HepG2 (cell line): Measurements from ENCODE around the gene ARHGAP25. TPM values are rescaled to one million over a fixed set of nuclear protein-coding genes. Genes with fewer than 3 reads are reported as not detected.

Experiments used
- ATAC-seq: fragments of 200-7000 bp; cut with Tn5 transposase; 3 replicates; pipeline ENCODE4 v1.9.1; 2020; ENCODE audit warnings: mild to moderate bottlenecking, moderate library complexity
- BruUV-seq: library from RNA; stranded (reverse); fragments of 400-500 nt; replicated peaks from 2 replicates; lab custom pipeline; 2021; lab: Mats Ljungman, UMichigan
- CTCF ChIA-PET: fragments of 300-600 bp; formaldehyde crosslinking; extraction: SDS; loops from one replicate; lab custom pipeline; 2021; ENCODE audit warnings: low total read pairs, inconsistent platforms, low intra/inter-chr PET ratio; lab: Yijun Ruan, JAX
- POLR2A ChIA-PET: fragments of 350-600 bp; sonication (Branson Sonifier 250); formaldehyde crosslinking; loops from one replicate; lab custom pipeline; 2020; ENCODE audit warnings: antibody characterized with exemption, inconsistent platforms; lab: Yijun Ruan, JAX
- DNase-seq: peaks from one replicate; pipeline ENCODE4 v3.0.0-alpha.2; 2015; ENCODE audit warnings: low spot score
- FAIRE-seq: peaks from 3 replicates; lab custom pipeline; 2011; peaks lifted over from hg19 to GRCh38; lab: Jason Lieb, UNC
- H2AFZ ChIP-seq: one replicate; pipeline ENCODE4 v1.6.1; 2011; ENCODE audit warnings: low read length, inconsistent platforms
- H3K27ac ChIP-seq: fragments of 300-600 bp; 3 replicates; pipeline ENCODE4 v1.8.0; 2011; ENCODE audit warnings: mixed run types, mild to moderate bottlenecking, mixed read lengths, low read length, inconsistent platforms; ENCODE audit not compliant: insufficient read depth; ENCODE audit errors: extremely low read length
- H3K27me3 ChIP-seq, 2 experiments: fragments of 200-600 bp in 1 of 2; 2 replicates in 1 of 2; 3 replicates in 1 of 2; pipeline versions ENCODE4 v1.6.0 to v1.8.0; 2011; ENCODE audit warnings: low read length in 2 of 2, mild to moderate bottlenecking in 2 of 2, moderate library complexity in 2 of 2, inconsistent platforms in 1 of 2; ENCODE audit not compliant: insufficient read depth in 2 of 2, control insufficient read depth in 1 of 2
- H3K36me3 ChIP-seq, 2 experiments: fragments of 200-600 bp in 1 of 2; replicated peaks in 1 of 2; 2 replicates in 1 of 2; 3 replicates in 1 of 2; pipeline versions ENCODE4 v1.5.1 to v1.8.0; 2011; ENCODE audit warnings: low read length in 2 of 2, inconsistent platforms in 1 of 2; ENCODE audit not compliant: insufficient read depth in 2 of 2, control insufficient read depth in 1 of 2
- H3K4me1 ChIP-seq: 2 replicates; pipeline ENCODE4 v1.5.1; 2012; ENCODE audit warnings: low read length, inconsistent platforms; ENCODE audit not compliant: insufficient read depth
- H3K4me2 ChIP-seq: 2 replicates; pipeline ENCODE4 v1.6.0; 2011; ENCODE audit warnings: low read depth, low read length, inconsistent platforms
- H3K4me3 ChIP-seq, 3 experiments: fragments of 200-600 bp in 1 of 3; sonication (generic), shearing (Covaris generic) in 1 of 3; replicated peaks in 1 of 3; 2 replicates each; pipeline ENCODE4 v1.5.1; 2011 to 2016; ENCODE audit warnings: low read length in 3 of 3, inconsistent platforms in 2 of 3, low read depth in 2 of 3, mild to moderate bottlenecking in 2 of 3, control low read depth in 1 of 3, mixed read lengths in 1 of 3; ENCODE audit not compliant: insufficient read depth in 1 of 3
- H3K79me2 ChIP-seq: one replicate; pipeline ENCODE4 v1.6.1; 2011; ENCODE audit warnings: low read length, inconsistent platforms; ENCODE audit not compliant: insufficient read depth
- H3K9ac ChIP-seq: 2 replicates; pipeline ENCODE4 v1.6.0; 2011; ENCODE audit warnings: mild to moderate bottlenecking, low read depth, low read length, inconsistent platforms; ENCODE audit not compliant: insufficient read depth
- H3K9me3 ChIP-seq: 2 replicates; pipeline ENCODE4 v1.5.1; 2012; ENCODE audit warnings: mild to moderate bottlenecking, low read length
- H4K20me1 ChIP-seq: 2 replicates; pipeline ENCODE4 v1.6.0; 2011; ENCODE audit warnings: inconsistent platforms, mild to moderate bottlenecking, low read length, moderate library complexity; ENCODE audit not compliant: insufficient read depth
- AGO1 ChIP-seq: fragments of 200-400 bp; formaldehyde crosslinking; IDR thresholded peaks from 2 replicates; pipeline ENCODE4 v1.6.1; 2017; ENCODE audit warnings: mild to moderate bottlenecking, low read depth, low read length, moderate library complexity; ENCODE audit not compliant: poor library complexity, severe bottlenecking
- DPF2 ChIP-seq: sonication (generic); formaldehyde crosslinking; IDR thresholded peaks from 2 replicates; pipeline ENCODE4 v1.4.0; 2020; ENCODE audit warnings: mild to moderate bottlenecking, low read depth, missing genetic modification reagents, borderline replicate concordance
- EED ChIP-seq: sonication (generic); formaldehyde crosslinking; IDR thresholded peaks from 2 replicates; pipeline ENCODE4 v1.5.0; 2020; ENCODE audit warnings: mild to moderate bottlenecking, missing genetic modification reagents
- HMG20A ChIP-seq: IDR thresholded peaks from 2 replicates; pipeline ENCODE4 v1.6.1; 2016; ENCODE audit warnings: borderline replicate concordance
- MZF1 ChIP-seq: sonication (generic); formaldehyde crosslinking; IDR thresholded peaks from 2 replicates; pipeline ENCODE4 v1.8.1; 2023; ENCODE audit warnings: mild to moderate bottlenecking, missing genetic modification reagents, borderline replicate concordance
- TEF ChIP-seq: sonication (generic); formaldehyde crosslinking; IDR thresholded peaks from 2 replicates; pipeline ENCODE4 v1.5.0; 2020; ENCODE audit warnings: missing genetic modification reagents
- TMF1 ChIP-seq: sonication (generic); formaldehyde crosslinking; IDR thresholded peaks from 2 replicates; pipeline ENCODE4 v1.8.1; 2022; ENCODE audit warnings: low read depth, missing genetic modification reagents
- ZNF713 ChIP-seq: sonication (generic); formaldehyde crosslinking; IDR thresholded peaks from 2 replicates; pipeline ENCODE4 v1.4.0; 2020; ENCODE audit warnings: mild to moderate bottlenecking, missing genetic modification reagents
- ZNF839 ChIP-seq: sonication (generic); formaldehyde crosslinking; IDR thresholded peaks from 2 replicates; pipeline ENCODE4 v1.4.0; 2020; ENCODE audit warnings: missing genetic modification reagents, mild to moderate bottlenecking, borderline replicate concordance
- WGBS: methylation state at CpG from one replicate; pipeline ENCODE4 v1.1.6; 2017; ENCODE audit warnings: low lambda C conversion rate; 5-methylcytosine and 5-hydroxymethylcytosine counted together
- in situ Hi-C: cut with HindIII; loops from 2 replicates; pipeline ENCODE4 v1.10.0; 2017; ENCODE audit warnings: low pct_unique_long_range_greater_than_20kb; ENCODE audit not compliant: extremely low pct_ligation_motif_present
- intact Hi-C: fragments of 100-400 bp; cut with micrococcal nuclease; formaldehyde crosslinking; loops from one replicate; pipeline ENCODE4 v1.10.0; 2022; ENCODE audit not compliant: unreplicated experiment
- polyA plus RNA-seq, 8 experiments: library from polyadenylated mRNA; depleted of rRNA in 3 of 8; stranded (reverse) in 7 of 8; unstranded in 1 of 8; fragments of >200 nt; fragmentation: Illumina TruSeq in 4 of 8; extraction: Trizol in 4 of 8; gene quantifications; 2 replicates each; pipeline versions ENCODE4 v1.2.1 to v1.2.3, GENCODE V29; 2011 to 2016; ENCODE audit warnings: low read depth in 4 of 8, missing spikeins in 1 of 8, mixed read lengths in 1 of 8; ENCODE audit not compliant: insufficient read depth in 1 of 8
- total RNA-seq, 5 experiments: library from RNA; depleted of rRNA; stranded (reverse); fragments of >200 nt; fragmentation: Illumina TruSeq; extraction: Trizol; gene quantifications; 2 replicates each; pipeline ENCODE4 v1.2.3, GENCODE V29; 2016; ENCODE audit warnings: low read depth in 1 of 5
- TF ChIP-seq, protein P1 (sequence below): sonication (generic); formaldehyde crosslinking; IDR thresholded peaks from one replicate; pipeline ENCODE4 v1.5.1; 2020; ENCODE audit warnings: mild to moderate bottlenecking, missing genetic modification reagents; ENCODE audit errors: not compliant biosample characterization

The ARHGAP25 gene
- total and polyA plus RNA-seq, 2 of the 13 experiments (the other 11 are each of a cell fraction or from before 2014, with no cell fraction given) = not detected

GRCh38 chr2:68748568-68748967 is 14.0 kb downstream of the ARHGAP25 start:
- 12% methylated on average over 1 of the region's 1 CpG for WGBS
- POLR2A ChIA-PET = no interaction called here
- Histone ChIP-seq H4K20me1 (no peaks in the 10 kb centered on the region), H3K9ac (no peak overlapping the region), H3K27ac (no peak overlapping the region), H3K27me3 (peaks cover 1 to 24% of the 10 kb centered on the region in 2 experiments; a peak in 3 of 5 replicates), H3K36me3 (no peaks in the 10 kb centered on the region), H3K4me1 (no peaks in the 10 kb centered on the region), H3K4me3 (no peak overlapping the region), H3K79me2 (no peaks in the 10 kb centered on the region), H2AFZ (no peak overlapping the region), H3K4me2 (no peak overlapping the region), H3K9me3 (no peaks in the 10 kb centered on the region)
- BruUV-seq = no TSS peak
- ATAC-seq (no peak), FAIRE-seq (no peak), DNase-seq (no peak)
- intact Hi-C loops = no loop called here
- in situ Hi-C loops = no loop called here
- CTCF ChIA-PET = no interaction called here
- TF ChIP-seq TEF (CRISPR knock-in tag) = no peak

- CTCF ChIA-PET = no interaction called here
- TF ChIP-seq MZF1 (CRISPR knock-in tag) = no peak
- no peak for TF ChIP-seq DPF2 (CRISPR knock-in tag)
- TF ChIP-seq ZNF713 (CRISPR knock-in tag) = no peak
- no peak for TF ChIP-seq TMF1 (CRISPR knock-in tag)
- no peak for TF ChIP-seq AGO1
- TF ChIP-seq, protein P1, sequence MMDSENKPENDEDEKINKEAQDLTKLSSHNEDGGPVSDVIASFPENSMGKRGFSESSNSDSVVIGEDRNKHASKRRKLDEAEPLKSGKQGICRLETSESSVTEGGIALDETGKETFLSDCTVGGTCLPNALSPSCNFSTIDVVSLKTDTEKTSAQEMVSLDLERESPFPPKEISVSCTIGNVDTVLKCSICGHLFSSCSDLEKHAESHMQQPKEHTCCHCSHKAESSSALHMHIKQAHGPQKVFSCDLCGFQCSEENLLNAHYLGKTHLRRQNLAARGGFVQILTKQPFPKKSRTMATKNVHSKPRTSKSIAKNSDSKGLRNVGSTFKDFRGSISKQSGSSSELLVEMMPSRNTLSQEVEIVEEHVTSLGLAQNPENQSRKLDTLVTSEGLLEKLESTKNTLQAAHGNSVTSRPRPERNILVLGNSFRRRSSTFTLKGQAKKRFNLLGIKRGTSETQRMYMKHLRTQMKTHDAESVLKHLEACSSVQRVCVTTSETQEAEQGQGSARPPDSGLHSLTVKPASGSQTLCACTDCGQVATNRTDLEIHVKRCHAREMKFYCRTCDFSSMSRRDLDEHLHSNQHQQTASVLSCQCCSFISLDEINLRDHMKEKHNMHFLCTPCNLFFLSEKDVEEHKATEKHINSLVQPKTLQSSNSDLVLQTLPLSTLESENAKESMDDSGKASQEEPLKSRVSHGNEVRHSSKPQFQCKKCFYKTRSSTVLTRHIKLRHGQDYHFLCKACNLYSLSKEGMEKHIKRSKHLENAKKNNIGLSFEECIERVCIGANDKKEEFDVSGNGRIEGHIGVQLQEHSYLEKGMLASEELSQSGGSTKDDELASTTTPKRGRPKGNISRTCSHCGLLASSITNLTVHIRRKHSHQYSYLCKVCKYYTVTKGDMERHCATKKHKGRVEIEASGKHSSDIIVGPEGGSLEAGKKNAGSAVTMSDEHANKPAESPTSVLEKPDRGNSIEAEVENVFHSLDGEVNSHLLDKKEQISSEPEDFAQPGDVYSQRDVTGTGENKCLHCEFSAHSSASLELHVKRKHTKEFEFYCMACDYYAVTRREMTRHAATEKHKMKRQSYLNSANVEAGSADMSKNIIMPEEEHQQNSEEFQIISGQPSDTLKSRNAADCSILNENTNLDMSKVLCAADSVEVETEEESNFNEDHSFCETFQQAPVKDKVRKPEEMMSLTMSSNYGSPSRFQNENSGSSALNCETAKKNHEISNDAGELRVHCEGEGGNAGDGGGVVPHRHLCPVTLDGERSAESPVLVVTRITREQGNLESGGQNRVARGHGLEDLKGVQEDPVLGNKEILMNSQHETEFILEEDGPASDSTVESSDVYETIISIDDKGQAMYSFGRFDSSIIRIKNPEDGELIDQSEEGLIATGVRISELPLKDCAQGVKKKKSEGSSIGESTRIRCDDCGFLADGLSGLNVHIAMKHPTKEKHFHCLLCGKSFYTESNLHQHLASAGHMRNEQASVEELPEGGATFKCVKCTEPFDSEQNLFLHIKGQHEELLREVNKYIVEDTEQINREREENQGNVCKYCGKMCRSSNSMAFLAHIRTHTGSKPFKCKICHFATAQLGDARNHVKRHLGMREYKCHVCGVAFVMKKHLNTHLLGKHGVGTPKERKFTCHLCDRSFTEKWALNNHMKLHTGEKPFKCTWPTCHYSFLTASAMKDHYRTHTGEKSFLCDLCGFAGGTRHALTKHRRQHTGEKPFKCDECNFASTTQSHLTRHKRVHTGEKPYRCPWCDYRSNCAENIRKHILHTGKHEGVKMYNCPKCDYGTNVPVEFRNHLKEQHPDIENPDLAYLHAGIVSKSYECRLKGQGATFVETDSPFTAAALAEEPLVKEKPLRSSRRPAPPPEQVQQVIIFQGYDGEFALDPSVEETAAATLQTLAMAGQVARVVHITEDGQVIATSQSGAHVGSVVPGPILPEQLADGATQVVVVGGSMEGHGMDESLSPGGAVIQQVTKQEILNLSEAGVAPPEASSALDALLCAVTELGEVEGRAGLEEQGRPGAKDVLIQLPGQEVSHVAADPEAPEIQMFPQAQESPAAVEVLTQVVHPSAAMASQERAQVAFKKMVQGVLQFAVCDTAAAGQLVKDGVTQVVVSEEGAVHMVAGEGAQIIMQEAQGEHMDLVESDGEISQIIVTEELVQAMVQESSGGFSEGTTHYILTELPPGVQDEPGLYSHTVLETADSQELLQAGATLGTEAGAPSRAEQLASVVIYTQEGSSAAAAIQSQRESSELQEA (CRISPR knock-in tag) = no peak
- TF ChIP-seq HMG20A (CRISPR knock-in tag) = no peak
- TF ChIP-seq ZNF839 (CRISPR knock-in tag) = no peak
- no peak for TF ChIP-seq EED (CRISPR knock-in tag)
Measured at GRCh38 chr2:68749345-68749744, 14.7 kb downstream of the ARHGAP25 start.

More at GRCh38 chr2:68749345-68749744, 14.7 kb downstream of the ARHGAP25 start:
- Histone ChIP-seq H3K27me3 (peaks cover 1 to 23% of the 10 kb centered on the region in 2 experiments; a peak in 3 of 5 replicates), H3K27ac (no peak overlapping the region), H3K4me1 (no peaks in the 10 kb centered on the region), H2AFZ (no peak overlapping the region), H4K20me1 (no peaks in the 10 kb centered on the region), H3K79me2 (no peaks in the 10 kb centered on the region), H3K9me3 (no peaks in the 10 kb centered on the region), H3K9ac (no peak overlapping the region), H3K4me3 (no peak overlapping the region), H3K36me3 (no peaks in the 10 kb centered on the region), H3K4me2 (no peak overlapping the region)
- DNase-seq (no peak), FAIRE-seq (no peak), ATAC-seq (no peak)
- 52% methylated on average over 6 of the region's 6 CpGs for WGBS
- no TSS peak for BruUV-seq
- POLR2A ChIA-PET = no interaction called here
- in situ Hi-C loops = no loop called here
- intact Hi-C loops = no loop called here
